Right hindlimb (tissue), 1 donor: ENCODE results near the gene C19orf73.
A peak's percentile ranks its signal among the peaks of the same experiment; 100 is the strongest.
"Not testable (repeated sequence)": the region's sequence is repeated elsewhere in the genome, so short reads cannot be mapped to it uniquely, and the experiment has no call there.

ENCODE experiments used
- DNase-seq: peaks from one replicate; pipeline ENCODE4 v3.0.0-alpha.2; 2018

Gene C19orf73

GRCh38 chr19:49148784-49149651 is 30.1 kb upstream of the C19orf73 start:
- DNase-seq = peak; percentile 97

GRCh38 chr19:49148044-49148682 is 29.2 kb upstream of the C19orf73 start:
- DNase-seq = no peak

- not testable (repeated sequence) for DNase-seq
Measured at GRCh38 chr19:49146408-49146770, 27.4 kb upstream of the C19orf73 start.

DNA sequence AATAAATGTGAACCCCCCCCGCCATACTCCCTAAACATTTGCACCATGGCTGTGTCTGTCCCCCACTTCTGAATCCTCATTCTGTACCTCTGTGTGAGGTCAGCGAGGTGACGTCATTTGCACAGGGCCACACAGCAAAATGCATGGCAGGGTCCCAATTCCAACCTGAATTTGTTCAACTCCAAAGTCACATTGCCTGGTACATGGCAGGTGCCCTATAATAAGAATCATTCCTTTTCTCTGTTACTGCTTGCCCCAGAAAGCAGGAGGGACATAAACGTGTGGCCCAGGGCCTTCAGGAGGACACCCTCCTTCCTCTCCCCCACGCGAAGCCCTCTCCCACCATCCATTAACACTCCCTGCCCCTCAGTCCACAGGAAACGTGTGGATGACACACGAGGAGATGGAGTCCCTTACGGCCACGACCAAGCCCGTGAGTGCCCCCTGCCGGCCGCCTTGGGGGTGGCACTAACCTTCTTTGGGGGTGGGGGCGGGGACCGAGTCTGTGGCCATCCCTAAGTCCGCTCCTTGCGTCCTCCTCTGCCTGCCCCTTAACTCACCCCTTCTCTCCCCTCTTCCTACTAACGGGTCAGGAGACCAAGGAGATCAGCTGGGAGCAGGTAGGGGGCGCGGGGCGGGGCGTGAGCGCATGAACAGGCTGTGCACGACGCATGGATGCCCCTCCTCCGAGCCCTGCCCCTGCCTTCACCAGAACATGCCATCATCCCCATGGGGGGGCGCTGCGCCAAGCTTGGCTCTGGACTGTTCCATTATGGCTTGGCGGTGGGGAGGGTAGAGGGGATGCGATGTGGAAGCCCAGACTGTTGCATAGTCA is 26.8 kb upstream of the C19orf73 start:
- peak; percentile 88 for DNase-seq

GRCh38 chr19:49142866-49143335 is 24.0 kb upstream of the C19orf73 start:
- peak; percentile 95 for DNase-seq

- DNase-seq = no peak
Measured at GRCh38 chr19:49141352-49141751, 22.4 kb upstream of the C19orf73 start.

DNA sequence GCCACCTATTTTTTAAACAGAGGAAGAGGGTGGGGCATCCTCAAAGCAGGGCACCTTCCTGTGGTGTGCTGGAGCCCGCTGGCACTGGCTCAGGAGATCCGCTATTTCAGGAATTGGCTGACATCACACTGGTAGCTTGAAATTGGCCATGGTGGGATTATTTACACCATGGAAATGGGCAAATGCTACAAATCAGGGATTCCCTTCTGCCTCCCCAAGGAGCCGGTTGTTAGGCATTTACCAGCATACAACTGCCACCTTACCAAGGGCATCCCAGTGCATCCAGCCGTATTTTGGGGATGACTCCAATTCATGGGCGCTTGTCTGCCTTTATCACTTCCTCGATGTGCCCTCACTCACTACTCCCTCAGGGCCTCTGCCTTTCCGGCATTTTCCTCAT is 22.0 kb upstream of the C19orf73 start:
- DNase-seq = no peak

DNA sequence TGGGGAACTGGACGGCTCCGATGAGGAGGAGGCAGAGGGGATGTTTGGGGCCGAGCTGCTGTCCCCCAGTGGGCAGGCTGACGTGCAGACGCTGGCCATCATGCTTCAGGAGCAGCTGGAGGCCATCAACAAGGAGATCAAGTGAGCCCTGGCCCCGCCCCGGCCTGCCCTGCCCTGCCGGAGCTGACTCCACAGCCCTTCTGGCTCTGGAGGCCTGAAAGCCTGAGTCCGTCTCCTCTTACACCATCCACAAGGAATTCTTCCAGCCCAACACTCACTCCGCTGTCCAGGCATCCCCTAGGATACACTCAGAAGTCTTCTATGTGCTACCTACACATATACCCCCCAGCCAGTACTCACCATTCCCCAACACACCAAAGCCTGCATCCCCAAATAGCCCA is 17.8 kb upstream of the C19orf73 start:
- DNase-seq = peak; percentile 51

- DNase-seq = no peak
Measured at GRCh38 chr19:49135686-49136085, 16.7 kb upstream of the C19orf73 start.

DNA sequence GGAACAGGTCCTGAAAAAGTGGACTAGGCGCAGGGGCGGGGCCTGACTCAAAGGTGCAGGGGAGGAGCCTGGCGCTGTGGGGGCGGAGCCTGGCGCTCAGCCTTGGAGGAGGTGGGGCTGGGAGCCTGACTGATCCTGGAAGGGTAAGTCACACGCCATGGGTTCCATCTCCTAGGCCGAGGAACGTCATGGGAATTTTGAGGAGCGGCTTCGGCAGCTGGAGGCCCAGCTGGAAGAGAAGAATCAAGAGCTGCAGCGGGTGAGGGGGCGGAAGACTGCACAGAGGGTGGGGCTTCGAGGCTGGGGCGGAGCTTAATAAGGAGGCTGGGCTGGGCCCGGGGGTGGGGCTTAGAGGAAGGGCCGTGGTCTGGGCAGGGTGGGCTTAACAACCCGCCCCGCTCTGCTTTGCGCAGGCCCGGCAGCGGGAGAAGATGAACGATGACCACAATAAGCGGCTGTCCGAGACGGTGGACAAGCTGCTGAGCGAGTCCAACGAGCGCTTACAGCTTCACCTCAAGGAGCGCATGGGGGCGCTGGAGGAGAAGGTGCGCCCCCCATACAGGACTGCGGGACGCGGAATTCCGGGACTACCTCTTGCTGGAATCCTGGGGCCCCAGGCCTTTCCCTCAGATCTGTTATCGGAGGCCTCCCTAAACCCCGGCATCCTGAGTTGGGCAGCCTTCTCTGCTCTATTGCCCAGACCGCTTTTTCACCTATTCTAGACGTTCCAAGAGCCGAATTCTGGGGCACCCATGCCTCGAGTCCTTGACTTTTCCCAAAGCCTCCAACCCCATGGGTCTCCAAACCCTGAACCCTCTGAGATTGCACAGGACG is 14.9 kb upstream of the C19orf73 start:
- DNase-seq = peak; percentile 86

DNA sequence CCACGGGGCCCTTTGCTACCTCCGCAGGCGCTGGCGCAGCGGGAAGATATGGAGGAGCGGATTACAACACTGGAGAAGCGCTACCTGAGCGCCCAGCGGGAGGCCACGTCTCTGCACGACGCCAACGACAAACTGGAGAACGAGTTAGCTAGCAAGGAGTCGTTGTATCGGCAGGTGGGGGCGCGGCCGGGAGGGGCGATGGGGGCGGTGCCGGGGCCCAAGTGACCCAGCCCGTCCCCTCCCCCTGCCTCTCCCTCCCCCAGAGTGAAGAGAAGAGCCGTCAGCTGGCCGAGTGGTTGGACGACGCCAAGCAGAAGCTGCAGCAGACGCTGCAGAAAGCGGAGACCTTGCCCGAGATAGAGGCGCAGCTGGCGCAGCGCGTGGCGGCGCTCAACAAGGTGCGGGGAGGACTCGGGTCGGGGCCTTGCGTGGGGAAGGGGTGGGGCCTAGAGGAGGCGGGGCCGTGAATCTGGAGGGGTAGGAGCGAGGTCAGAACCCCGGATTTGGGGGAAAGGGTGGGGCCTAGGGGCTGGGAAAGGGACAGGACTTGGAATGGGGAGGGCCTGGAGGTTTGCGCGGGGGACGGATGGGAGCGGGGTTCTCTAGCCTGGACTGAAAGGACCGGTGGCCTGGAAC is 14.1 kb upstream of the C19orf73 start:
- DNase-seq = no peak

DNA sequence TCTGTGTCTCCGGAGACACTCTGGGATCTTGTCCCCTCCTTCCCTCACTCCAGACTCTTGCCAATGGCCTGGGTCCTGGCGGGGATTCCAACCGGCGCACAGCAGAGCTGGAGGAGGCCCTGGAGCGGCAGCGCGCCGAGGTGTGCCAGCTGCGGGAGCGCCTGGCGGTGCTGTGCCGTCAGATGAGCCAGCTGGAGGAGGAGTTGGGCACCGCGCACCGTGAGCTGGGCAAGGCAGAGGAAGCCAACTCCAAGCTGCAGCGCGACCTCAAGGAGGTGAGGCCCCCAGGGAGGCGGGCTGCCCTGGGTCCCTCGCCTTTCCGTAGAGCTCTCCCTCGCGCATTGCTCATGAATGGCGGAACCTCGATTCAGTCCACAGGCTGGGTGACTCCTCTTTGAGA is 11.4 kb upstream of the C19orf73 start:
- no peak for DNase-seq

DNA sequence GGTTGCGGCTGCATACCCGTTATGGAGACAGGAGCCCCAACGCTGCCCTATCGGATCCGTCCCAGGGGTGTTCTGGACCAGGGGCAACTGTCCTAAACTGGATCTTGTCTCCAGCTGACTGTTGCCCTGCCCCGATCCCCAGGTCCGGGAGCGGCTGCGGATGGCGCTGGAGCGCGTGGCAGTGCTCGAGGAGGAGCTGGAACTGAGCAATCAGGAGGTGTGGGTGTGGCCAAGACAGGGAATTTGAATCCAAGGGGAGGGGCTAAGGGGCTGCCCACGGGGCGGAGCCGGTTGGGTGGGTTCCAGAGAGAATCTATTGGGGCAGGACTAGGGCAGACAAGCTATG is 10.3 kb upstream of the C19orf73 start:
- DNase-seq = no peak

DNA sequence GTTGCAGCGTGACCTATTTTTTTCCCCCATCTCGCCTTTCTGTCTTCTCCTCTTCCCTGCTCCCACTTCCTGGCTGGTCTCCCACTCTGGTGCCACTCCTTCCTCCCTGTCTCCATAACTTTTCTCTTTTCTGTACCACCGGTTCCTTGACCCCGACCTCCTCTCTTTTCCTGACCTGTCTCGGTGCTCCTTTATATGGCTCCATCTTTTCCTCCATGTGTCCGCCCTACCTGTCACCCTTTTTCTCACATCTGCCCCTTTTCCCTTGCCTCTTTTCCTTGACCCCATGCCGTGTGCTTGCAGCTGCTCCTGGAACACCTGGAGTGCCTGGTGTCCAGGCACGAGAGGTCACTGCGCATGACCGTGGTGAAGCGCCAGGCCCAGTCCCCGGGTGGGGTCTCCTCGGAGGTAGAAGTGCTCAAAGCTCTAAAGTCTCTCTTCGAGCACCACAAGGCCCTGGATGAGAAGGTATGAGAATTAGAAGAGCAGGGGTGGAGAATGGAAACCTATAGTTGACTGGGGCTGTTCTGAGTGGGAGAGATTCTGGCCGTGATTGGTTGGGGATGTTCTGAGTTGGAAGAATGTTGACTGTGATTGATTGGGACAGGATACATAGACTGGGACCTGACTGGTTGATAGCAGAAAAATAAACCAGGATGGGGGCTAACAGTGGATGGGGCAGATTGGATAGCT is 9.7 kb upstream of the C19orf73 start:
- no peak for DNase-seq

- DNase-seq = peak; percentile 98
Measured at GRCh38 chr19:49127674-49128544, 9.0 kb upstream of the C19orf73 start.

DNA sequence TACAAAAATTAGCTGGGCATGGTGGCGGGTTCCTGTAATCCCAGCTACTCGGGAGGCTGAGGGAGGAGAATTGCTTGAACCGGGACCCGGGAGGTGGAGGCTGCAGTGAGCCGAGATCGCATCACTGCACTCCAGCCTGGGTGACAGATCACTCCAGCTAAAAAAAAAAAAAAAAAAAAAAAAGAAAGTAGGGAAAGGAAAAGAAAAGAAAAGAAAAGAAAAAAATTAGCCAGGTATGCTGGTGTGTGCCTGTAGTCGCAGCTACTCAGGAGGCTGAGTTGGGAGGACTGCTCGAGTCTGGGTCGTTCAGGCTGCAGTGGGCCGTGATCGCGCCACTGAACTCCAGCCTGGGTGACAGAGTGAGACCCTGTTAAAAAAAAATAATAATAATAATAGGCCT is 8.3 kb upstream of the C19orf73 start:
- DNase-seq = not testable (repeated sequence)

- no peak for DNase-seq
Measured at GRCh38 chr19:49126575-49126974, 7.6 kb upstream of the C19orf73 start.

DNA sequence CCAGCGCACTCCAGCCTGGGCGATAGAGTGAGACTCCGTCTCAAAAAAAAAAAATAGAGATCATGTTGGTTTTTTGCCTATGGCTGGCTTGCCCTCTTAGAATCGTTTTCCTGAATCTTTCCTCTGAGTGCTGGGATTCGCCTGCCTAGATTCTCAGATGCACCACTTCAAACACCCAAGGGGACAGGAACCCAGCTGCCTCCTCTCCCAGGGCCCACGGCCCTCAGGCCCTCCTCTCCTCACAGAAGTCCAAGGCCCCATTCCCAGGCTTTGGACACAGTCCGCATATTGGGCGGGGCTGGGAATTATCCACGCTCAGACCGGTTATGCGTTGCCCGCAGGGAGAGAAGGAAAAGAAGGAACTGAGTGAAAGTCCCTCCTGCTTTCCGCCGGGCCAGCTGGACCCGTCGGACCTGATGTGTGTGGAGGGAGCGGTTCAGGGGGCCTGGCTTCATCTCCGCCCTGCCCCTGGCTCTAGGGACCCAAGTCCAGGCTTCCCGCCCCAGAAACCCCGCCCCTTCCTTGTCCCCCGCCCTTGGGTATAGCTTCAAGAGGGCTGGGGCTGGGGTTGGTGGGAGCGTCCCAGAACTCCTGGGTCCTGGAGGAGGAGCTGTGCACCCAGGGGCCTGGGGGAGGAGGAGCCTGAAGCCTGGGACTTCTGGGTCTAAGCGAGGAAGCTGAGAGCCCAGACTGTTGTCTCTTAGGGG is 6.2 kb upstream of the C19orf73 start:
- DNase-seq = no peak

DNA sequence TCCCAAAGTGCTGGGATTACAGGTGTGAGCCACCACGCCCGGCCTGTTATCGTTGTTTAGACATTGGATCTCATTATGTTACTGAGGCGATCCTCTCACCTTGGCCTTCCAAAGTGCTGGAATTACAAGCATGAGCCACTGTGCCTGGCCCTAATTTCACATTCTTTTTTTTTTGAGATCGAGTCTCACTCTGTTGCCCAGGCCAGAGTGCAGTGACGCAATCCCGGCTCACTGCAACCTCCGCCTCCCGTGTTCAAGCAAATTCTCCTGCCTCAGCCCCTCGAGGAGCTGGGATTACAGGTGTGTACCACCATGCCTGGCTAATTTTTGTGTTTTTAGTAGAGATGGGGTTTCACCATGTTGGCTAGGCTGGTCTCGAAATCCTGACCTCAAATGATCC is 4.3 kb upstream of the C19orf73 start:
- not testable (repeated sequence) for DNase-seq

GRCh38 chr19:49121841-49122240 is 2.9 kb upstream of the C19orf73 start:
- DNase-seq = not testable (repeated sequence)
